NCI-H1417 (cell line): Measurements from ENCODE around the gene PIEZO1.
A peak's percentile ranks its signal among the peaks of the same experiment; 100 is the strongest.

Source experiments
- DNase-seq, 3 experiments: peaks; one replicate each; lab custom pipeline; 2025; lab: John Stamatoyannopoulos, UW

The PIEZO1 gene

DNA sequence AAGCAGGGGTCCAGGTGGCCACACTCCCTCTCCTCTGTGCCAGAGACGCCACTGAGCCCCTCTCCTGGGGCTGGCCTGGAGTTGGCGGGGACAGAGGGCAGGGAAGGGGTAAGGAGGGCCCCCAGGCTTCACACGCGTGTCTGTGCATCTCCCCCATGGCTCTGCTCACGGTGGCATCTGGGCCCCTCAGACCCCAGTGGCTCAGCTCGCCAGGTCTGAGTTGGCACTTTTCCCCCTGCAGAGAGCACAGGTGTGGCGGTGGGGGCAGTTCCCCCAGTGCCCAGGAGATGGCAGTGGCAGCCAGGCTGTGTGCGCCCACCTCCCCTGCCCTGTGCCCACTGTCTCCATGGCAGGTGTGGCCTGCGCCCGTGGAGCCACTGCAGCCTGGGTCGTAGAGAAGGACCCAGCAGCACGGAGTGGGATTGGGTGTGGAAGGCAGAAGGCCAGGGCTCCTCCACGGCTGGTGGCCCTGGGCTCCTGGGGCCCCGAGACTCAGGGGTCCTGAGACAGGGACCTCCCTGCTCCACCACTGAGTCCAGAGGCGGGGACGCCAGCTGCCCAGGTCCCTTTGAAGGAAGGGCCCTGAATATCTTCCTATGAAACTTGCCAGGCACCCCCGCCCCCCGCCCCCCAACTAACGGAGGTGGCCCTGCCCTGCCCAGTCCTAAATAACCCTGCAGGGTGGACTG is 31.0 kb upstream of the PIEZO1 start:
- peak; percentile 34 to 73 (median 58) for DNase-seq

DNA sequence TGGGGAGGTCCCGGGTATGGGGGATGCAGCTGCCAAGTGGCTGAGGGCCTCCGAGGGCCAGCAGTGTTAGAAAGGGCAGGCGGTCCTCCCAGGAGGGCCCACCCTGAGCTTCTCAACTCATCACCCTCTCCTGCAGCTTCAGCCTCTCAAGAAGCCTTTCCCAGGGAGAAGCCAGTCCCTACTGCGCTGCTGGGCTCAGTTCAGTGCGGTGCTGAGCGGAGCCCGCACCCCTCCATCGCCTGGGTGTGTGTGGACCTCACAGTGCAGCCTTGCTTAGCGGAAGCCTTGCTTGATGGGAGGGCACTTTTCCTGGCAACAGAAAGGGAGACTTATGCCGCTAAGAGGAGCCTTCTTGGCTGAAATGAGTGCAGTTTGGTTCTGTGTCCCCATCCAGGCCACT is 30.2 kb upstream of the PIEZO1 start:
- DNase-seq: no peak

- no peak for DNase-seq
Measured at GRCh38 chr16:88814144-88814502, 29.1 kb upstream of the PIEZO1 start.

DNA sequence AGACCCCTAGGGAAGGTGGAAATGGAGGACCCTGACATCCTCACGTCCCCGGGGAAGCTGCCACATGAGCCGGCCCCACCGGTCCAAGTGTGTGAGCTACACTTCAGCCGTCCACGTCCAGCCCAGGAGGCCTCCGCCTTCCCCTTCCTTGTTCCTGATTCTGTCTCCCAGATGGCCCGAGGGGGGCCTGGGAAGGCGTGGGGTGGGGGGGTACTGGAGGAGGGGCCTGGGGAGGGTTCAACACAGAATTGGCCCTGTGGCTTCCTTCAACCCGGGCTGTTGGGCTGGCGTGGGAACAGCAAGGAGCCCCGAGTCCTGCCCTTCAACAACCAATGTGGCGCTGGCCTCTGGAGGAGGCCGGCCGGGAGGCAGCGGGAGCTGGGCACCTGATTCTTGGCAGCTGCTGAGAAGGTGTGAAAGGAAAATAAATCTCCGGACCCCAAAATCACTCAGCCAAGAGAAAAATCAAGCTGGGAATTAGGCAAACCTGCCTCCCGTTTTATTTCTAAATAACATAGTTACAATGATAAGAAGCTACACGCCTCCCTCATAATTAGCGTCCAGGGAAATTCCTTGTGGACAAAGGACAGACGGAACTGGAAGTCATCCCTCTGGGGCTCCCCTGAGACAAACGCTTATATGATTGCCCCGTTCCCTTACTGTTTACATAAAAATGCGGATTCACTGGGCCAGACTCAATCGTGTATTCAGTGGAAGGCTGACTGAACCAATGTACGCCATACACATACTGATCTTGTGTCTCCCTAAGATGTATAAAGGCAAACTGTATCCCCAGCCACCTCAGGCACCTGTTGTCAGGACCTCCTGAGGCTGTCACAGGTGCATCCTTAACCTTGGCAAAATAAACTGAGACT is 28.5 kb upstream of the PIEZO1 start:
- no peak for DNase-seq

GRCh38 chr16:88812513-88813268 is 27.7 kb upstream of the PIEZO1 start:
- DNase-seq: peak in 1 of 3 experiments; percentile 72

- DNase-seq: peak; percentile 85 to 92 (median 88)
Measured at GRCh38 chr16:88811769-88812512, 26.9 kb upstream of the PIEZO1 start, which contains the start of gene APRT. Gene APRT (minus strand): TSS chr16:88811928. CDS start chr16:88811899, 29 bp downstream.

- DNase-seq: peak; percentile 43 to 89 (median 82)
Measured at GRCh38 chr16:88810912-88811768, 26.1 kb upstream of the PIEZO1 start.

DNA sequence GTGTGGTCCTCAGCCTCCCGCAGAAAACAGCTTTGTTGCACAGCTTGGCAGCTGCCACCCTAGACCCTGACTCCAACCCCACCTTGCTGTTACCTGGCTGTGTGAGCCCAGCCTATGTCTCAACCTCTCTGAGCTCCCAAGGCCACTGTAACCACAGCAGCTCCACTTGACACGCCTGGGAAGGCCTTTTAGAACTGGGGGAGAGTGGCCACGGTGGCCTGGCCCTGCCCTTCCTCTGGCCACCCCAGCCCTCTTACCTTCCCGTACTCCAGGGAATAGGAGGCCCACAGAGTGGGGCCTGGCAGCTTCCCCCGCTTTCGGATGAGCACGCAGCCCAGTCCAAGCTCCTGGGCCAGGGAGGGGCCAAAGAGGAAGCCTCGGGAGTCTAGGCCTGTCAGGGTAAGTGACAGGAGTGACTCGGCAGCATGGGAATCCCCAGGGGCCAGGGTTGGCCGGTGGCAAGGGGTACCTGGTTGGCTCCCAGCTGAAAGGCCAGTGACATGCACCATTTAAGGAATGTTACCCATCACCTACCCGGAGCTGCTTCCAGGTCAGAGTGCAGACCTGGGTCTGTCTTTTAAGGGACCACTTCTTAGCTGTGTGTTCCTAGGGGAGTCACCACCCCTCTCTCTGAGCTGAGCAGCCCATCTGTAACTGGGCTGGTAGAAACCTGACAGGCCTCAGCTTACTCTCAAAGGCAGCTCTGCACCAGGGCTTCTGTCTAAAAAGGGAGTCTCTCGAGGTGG is 25.3 kb upstream of the PIEZO1 start:
- peak in 1 of 3 experiments; percentile 39 for DNase-seq

GRCh38 chr16:88809676-88810165 is 24.7 kb upstream of the PIEZO1 start:
- DNase-seq: peak in 2 of 3 experiments; percentile 12 to 49

- DNase-seq: peak in 1 of 3 experiments; percentile 49
Measured at GRCh38 chr16:88809068-88809675, 24.2 kb upstream of the PIEZO1 start.

- no peak for DNase-seq
Measured at GRCh38 chr16:88807626-88808453, 22.8 kb upstream of the PIEZO1 start.

DNA sequence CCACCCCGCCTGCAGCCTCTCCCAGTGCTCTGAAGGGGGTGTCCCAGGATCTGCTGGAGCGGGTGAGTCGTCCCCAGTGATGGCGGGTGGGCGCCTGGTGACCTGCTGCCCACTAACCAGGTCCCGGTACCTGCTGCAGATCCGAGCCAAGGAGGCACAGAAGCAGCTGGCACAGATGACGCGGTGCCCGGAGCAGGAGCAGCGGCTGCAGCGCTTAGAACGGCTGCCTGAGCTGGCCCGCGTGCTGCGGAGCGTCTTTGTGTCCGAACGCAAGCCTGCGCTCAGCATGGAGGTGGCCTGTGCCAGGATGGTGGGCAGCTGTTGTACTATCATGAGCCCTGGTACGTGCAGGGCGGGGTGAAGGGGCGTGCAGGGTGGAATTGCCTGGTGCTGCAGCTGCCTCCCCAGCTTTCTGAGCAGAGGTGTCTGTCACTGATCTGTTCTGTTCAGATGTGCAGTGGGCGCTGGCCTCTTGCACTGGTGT is 22.2 kb upstream of the PIEZO1 start:
- no peak for DNase-seq

- no peak for DNase-seq
Measured at GRCh38 chr16:88806491-88807111, 21.6 kb upstream of the PIEZO1 start.

DNA sequence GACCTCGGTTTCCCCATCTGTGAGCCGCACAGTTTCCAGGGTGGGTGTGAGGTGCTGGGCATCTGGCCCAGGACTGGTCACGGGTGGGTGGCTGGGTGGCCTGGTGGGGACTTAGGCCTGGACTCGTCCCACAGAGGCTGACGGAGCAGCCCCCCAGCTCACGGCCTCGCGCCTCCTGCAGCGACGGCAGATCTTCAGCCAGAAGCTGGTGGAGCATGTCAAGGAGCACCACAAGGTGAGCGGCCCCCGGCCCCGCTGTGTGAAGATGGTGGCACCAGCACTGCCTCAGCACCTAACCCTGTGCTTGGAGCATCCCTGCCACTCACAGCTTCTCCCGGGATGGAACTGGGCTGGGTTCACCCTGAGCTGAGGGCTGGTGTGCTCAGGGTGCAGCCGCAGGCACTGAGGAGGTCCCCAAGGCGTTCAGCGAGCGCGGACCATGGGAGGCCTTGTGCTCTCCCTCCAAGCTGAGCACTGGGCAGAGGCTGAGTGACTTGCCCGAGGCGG is 20.9 kb upstream of the PIEZO1 start:
- no peak for DNase-seq

GRCh38 chr16:88805340-88805715 is 20.3 kb upstream of the PIEZO1 start:
- DNase-seq: no peak

- peak in 2 of 3 experiments; percentile 36 to 55 for DNase-seq
Measured at GRCh38 chr16:88804552-88805339, 19.7 kb upstream of the PIEZO1 start.

DNA sequence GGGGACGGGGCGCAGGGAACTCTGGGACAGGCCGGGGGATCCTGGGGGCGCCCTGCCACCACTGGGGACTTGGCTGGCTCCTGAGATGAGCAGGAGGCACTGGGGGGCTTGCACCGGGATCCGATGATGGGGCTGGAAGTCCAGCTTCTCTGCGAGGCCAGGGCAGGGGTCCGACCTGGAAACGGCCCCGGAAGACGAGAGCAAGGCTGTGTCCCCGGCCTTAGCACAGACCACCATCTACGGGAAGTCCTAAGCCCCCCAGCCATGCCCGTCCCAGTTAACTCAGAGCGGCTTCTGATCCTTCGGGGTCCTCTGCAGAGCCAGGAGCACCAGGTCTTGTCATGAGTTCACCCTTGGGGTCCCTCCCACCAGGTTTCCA is 19.1 kb upstream of the PIEZO1 start:
- DNase-seq: no peak
